T follicular helper cell (primary cell): ENCODE measurements around the gene TENM4.

Experiments used
- DNase-seq: peaks from one replicate; pipeline ENCODE4 v3.0.0-alpha.2; 2020; ENCODE audit warnings: low read depth

TENM4 gene

DNA sequence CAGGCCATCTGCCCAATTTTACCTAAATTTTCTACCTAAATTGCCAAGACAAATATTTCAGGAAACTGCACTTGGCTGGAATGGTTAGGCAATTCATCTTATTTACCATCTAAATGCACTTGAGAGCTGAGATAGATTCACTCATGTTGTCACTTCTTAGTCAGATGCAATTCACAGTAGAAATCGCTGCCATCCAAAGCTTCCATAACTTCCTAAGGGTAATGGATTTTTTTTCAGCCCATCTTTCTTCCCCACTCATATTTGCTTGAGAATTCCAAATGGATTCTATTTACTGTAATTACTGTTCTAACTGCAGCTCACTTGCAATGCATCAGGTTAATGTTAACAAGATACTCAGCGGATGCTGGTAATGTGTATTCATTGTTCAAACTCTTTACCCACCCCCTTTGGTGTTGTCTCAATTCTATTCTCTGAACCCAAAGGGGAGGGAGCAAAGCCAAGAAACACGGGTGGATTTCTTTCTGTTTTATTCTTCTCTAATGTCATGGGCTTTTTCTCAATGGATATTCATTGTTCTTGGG is 96.0 kb downstream of the TENM4 start:
- no peak for DNase-seq

- no peak for DNase-seq
These were observed 98.1 kb downstream of the TENM4 start for GRCh38 chr11:79342686-79343085.

- DNase-seq, result no peak
These were observed 98.6 kb downstream of the TENM4 start for GRCh38 chr11:79342236-79342635.

DNA sequence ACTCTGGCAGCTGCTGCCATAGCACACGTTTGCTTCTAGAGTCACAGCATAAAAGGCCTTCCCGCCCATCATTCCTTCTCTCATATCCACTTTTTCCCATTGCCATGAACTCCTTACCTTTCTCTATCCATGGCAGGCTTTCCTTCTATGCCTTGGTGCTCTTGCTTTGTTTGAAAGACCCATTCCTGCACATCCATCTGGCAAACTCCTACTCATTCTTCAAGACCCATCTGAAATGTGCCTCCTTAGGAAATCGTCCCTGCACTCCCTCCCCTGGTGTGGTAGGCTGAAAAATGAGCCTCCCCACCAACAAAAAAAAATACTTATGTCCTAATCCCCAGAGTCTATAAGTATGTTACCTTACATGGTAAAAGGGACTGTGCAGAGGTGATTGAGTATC is 100.3 kb downstream of the TENM4 start:
- DNase-seq, result no peak

DNA sequence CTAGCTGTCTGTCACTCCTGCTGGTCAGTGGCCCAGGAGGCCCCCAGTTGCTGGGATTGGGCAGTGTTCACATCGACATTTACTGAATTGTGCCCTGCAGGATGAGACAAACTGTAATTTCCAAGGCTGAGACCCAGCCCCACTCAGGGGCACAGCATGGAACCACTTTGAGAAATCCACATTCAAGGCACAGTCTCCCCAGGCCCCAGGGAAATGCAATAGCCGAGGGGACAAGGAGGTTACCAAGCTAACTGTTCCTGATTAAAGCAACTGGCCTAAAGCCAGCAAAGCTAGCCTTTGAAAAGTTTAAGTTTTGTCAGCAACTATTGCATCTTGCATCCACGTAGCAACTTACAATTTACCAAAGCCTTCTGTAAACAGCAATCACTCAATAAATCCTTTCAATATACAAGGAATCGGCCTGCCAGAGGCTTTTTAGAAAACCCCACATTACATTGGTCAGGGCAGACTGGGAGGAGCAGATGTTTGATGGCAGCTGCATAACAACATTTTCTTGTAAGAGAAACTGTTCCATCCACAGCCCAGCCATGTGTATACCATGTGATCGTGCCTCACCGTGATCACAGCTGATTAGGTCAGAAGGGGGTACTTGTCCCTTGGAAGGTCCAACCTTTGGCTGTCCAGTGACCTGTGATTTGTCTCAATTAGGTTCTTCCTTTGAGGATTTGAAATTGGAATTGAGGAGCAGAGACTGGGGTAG is 103.9 kb downstream of the TENM4 start:
- DNase-seq, result no peak

GRCh38 chr11:79335681-79336080 is 105.1 kb downstream of the TENM4 start:
- no peak for DNase-seq

DNA sequence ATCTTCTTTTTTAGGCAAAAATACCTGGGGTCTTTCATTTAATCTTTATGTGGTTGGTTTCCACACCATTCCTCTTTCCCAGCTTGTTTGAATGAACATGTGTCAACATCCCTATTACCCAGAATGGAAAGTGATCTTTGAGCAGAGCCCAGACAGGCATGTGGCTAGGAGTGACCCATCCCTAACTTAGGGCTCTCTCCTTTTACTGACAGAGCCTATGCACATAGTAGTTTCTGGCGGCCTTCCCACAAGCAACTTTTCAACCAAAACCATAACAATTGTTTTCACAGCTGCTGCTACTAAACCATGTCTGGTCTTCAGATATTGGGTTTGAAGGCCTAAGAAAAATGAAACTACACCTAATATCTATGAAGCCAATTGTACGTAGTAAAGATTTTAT is 107.5 kb downstream of the TENM4 start:
- no peak for DNase-seq

DNA sequence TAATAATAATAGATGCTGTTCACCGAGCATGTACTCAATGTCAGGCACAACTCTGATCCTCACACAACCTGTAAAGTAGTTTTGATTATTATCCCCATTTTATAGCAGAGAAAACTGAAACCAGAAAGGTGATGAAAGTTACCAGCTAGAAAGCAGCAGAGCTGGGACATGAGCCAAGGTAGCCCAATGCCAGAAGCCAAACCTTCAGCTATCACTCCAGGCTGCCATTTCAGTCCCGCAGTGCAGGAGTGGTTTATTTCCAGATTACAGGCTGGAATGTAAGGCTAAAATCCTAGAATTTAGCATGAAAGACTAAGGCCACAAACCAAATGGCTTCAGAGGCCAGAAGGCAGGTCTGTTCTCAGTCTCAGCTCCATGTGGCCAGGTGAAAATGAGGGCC is 108.8 kb downstream of the TENM4 start:
- no peak for DNase-seq

DNA sequence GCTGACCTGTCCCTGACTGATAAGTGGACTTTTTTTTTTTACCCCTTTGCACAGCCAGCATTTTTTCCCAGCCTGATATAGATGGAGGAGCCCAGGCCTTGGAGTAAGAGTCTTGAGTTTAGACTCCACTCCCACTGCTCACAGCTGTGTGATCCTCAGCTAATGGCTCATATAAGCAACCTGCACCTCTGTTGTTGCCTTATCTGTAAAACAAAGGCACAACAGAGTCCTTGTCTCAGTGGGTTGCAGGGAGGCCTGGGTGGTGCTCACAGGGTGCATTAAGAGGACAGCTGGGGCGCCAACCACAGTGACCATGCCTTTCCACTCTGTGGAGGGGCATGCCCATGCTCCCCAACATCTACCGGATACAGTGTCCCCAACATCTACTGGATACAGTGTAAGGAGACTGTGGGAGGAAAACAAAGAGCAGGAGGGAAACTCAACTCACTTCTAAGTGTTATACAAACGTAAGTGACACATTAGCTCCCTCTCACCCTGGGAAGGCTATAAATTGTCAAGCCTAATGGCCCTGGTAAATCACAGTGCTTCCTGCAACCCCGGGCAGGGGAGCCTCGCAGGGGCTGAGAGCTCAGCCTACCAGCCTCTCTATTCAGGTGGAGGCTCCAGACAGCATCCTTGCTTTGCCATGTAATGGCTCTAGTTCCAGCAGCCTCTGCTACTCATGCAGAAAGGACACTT is 109.5 kb downstream of the TENM4 start:
- DNase-seq, result no peak

GRCh38 chr11:79330651-79331050 is 110.2 kb downstream of the TENM4 start:
- no peak for DNase-seq

- no peak for DNase-seq
These were observed 111.3 kb downstream of the TENM4 start for GRCh38 chr11:79329561-79329960.

GRCh38 chr11:79328402-79328801 is 112.4 kb downstream of the TENM4 start:
- no peak for DNase-seq

DNA sequence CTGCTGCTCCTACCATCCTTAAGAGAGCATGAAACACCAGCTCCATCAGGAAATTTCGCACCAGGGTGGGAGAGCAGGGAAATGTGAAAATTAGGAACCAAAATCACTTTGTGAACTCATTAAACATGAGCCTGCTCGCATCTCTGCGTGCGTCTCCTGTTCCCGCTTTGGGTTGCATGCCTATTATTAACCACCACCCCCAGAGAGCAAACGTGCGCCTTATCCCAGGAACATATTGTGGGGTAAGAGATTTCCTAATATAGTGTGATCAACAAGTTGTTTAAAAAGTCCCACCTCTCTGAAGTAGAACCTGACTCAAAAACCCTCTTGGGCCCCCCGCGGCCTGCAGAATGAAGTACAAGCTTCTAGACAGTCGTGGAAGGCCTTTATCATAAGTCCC is 115.0 kb downstream of the TENM4 start:
- no peak for DNase-seq

DNA sequence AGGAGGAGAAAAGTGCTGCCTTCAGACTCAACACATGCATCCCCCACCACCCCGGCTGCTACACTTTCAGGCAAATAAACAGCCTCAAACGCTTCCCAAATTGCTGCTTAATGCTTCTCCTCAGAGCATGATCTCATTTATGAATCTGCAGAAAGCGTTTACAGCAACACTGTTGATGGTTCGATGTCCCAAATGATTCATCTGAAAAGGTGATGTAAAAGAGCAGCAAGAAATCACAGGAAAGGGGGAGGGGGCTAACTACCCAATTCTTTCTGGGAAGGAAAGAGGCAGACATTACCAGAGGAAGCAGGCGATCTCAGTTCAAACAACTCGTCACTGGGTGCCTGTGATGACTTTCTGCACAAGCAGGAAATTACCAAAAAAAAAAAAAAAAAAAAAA is 119.6 kb downstream of the TENM4 start:
- no peak for DNase-seq

DNA sequence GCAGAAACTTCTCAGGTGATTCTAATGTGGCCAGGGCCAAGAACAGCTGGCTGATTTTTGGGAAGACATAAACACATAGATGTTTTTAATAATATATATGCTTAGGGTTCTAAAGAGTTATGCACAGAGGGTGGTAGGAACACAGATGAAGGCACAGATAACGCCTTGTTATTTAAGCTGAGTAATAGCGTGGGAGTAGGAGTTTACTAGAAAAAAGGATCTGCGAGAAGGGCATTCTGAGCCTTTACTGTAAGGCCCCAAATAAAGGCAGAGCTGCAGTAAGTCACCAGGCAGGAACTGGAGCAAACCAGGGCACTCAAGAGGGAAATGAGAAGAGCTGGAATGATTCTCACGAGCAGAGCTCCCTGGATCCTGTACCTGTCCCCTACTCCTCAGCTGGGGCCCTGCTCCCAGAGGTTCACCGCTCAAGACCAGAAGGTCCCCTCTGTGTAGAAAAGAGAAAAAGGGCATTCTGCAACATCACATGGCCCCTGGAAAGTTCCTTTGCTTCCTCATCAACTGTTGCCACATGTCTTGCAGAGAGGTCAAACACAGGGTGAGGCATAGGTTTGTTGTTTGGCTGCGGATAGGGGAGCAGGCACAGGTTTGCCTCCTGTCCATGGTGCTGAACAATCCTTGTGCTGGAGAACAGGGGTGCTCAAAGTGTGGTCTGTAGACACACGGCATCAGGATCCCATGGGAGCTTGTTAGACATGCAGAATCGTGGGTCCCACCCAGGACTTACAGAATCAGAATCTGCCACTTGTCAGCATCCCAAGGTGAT is 125.7 kb downstream of the TENM4 start:
- no peak for DNase-seq

DNA sequence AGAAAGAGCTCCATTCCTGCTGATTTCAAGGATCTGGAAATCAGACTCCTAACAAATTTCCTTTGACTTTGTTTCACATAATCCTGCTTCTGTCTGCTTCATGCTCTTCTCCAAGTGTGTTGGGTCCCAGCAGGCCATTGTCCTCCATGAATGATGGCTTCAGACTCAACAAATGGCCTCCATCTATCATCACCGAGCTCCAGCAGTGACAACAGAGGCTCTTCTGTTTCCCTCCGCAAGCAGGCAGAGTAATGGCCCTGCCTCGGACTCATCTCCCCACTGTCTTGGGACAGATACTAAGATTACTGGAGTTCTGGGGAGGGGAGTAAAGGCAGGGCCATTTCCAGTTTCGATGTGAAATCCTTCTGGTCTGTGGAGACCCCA is 127.3 kb downstream of the TENM4 start:
- DNase-seq, result no peak

DNA sequence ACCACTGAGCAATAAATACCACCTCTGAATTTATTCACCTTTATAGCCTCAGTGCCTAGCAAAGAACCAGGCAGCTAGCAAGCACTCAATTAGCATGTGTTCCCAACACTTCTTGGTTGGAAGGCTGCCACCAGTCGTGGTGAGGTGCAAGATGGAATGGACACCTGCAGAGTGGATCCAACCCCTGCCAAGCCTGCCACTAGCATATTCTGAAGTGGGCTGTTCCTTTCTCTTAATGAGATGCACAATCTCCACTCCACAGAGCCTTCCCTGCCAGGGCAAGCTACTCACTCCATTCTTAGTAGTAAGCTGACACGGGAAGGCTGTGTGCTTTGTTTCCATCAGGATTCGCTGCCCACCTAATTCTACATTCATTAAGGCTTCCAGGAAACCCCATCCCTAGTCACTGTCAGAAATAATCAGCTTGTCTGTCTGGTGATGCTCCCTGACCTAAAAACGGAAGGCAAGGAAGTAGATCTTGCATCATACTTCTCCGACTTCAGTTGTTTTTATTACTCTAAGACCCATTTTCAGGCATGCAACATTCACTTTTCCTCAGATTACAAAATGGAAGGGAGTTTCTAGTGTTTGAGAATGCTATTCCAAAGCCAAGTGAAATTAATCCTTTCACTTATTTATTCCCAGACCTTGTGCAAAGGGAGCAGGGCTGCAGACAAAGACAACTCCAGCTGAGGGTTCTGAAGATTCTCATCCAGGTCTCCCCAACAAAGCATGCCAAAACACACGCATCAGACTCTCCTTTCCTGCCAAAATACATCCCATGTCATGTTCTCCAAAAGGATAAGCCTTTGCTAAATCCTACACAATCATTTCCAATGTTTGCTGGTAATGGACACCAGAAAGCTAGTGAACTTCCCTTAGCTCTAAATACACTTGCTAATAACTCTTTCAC is 128.0 kb downstream of the TENM4 start:
- DNase-seq, result no peak

DNA sequence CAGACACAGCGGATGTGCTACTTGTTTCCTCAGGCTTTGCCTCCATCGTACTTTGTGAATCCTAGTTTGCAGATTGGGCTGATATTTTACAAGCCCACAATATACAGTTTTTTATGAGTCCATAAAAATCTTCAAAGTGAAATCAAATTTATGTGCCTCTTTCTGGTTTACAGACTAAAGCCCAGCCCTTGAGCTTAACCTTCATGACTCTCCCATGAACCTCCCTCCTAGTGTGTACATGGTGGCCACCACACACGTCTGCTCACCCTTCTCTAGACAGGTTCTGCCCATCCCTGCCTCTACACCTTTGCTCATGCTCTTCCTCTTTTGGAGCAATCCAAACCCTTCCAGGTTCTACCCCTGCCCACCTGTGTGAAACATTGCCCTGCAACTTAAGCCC is 129.4 kb downstream of the TENM4 start:
- DNase-seq, result no peak

DNA sequence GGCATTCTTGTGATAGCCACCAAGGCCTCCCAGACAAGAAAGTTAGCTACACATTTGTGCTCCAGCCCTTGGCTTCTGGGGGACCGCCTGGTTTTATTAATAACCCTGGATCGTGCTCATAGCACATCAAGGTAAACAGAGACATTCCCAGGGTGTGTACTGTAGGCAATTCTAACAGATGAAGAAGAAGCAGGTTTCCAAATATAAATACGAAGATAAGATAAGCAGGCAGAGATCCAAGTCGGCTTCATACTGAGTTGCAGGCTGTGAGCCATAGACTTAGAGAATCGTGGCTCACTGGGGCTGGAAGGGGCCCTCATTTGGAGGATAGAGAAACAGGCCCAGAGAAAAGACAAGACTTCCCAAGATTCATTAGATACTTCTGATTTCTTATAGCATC is 131.4 kb downstream of the TENM4 start:
- DNase-seq, result no peak

DNA sequence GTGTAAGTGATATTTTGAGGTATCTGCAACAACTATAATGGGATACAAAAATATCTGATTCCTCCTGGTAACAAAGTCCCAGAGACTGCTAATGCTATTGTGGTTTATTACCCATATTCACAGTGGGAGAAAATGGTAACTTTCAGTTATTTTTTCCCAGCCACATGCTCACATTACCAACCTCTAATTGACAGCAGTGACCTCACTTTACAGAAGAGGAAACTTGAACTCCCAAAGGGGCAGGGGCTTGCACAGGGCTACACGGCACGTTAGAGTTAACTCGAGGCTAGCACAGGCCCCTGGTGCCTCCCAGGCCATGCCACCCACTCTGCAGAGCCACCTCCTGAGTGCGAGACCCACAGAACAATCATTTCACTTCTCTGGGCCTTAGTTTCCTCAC is 132.4 kb downstream of the TENM4 start:
- no peak for DNase-seq

GRCh38 chr11:79304599-79305212 is 136.1 kb downstream of the TENM4 start:
- no peak for DNase-seq
